NCI-H187 treated with DMSO at 0.1 percent for 48 hours (cell line): ENCODE results near the gene CCT8.
"Not testable (repeated sequence)": the region's sequence is repeated elsewhere in the genome, so short reads cannot be mapped to it uniquely, and the experiment has no call there.

ENCODE experiments used
- DNase-seq: peaks from one replicate; lab custom pipeline; 2025; lab: John Stamatoyannopoulos, UW

Gene CCT8

GRCh38 chr21:29018540-29018939 lies 54.9 kb downstream of the CCT8 start:
- DNase-seq = no peak

DNA sequence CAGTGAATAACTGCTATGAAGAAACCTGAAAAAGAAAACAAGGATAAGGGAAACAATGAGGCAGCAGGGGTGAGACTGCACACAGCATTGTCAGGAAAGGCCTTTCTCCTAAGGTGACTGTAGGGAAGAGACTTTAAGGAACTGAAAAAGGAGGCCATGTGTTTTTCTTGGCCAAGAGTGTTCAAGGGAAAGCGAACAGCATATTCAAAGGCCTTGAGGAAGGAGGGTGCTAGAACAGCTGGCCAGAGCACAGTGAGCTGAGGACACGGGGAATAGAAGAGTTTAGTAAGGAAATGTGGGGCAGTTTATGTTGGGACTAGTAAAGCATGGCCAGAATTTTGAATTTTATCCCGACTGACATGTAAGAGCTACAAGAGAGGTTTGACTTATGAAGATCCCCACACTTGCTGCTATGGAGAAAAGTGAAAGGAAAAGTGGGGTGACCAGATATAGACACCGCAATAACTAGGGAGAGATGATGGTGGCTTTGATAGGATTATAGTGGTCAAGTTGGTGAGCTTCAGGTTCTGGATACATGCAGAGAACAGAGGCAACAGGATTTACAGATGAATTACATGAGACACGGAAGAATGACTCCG lies 55.7 kb downstream of the CCT8 start:
- no peak for DNase-seq

DNA sequence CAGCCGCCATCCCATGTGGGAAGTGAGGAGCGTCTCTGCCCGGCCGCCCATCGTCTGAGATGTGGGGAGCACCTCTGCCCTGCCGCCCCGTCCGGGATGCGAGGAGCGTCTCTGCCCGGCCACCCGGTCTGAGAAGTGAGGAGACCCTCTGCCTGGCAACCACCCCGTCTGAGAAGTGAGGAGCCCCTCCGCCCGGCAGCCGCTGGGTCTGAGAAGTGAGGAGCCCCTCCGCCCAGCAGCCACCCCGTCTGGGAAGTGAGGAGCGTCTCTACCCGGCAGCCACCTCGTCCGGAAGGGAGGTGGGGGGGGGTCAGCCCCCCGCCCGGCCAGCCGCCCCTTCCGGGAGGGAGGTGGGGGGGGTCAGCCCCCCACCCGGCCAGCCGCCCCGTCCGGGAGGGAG lies 62.2 kb downstream of the CCT8 start:
- DNase-seq = not testable (repeated sequence)

DNA sequence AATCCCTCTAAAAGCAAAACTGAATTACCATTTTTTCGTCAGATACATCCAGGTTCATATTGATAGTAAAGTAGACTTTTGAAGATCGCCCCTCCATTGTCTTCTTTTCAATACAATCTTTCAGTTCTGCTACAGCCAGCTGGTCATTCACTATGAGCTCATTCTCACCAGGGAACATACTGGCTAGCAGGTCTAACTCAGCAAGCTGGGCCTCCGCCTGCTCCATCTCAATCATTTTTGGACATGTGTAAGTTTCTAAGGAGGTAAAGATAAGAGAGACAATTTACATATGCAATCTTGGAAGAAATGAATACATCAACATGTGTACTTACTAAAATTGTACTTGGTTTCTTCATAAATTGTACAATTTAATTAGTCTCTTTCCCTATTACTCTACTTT lies 65.1 kb downstream of the CCT8 start:
- DNase-seq = no peak

DNA sequence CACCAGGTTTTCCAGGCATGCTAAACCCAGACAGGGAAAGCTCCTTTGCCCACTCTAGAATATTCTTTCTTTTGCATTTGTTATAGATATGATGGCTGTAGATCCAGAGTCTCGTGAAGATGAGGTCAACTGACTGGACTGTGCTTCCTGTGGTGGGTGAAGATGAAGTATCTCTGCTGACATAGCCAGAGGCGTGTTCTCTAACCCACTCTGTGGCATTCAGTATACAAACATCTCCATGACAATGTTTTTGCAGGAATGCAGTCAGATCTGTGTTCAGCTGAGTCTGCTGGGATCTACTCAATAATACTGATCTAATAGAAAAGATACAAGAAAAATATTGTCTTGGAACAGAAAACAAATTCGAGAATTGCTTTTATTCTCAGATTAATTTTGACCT lies 65.6 kb downstream of the CCT8 start:
- DNase-seq = no peak

GRCh38 chr21:29007135-29007534 lies 66.3 kb downstream of the CCT8 start:
- no peak for DNase-seq
